Renal cortex interstitium (tissue), 11 donors: Measurements from ENCODE around the gene NACC2. TPM values are rescaled to one million over a fixed set of nuclear protein-coding genes. Genes with fewer than 3 reads are reported as not detected.
"Not testable (repeated sequence)": the region's sequence is repeated elsewhere in the genome, so short reads cannot be mapped to it uniquely, and the experiment has no call there.

ENCODE experiments used
- DNase-seq, 11 donors: peaks; one replicate each; pipeline ENCODE4 v3.0.0-alpha.2; 2013; ENCODE audit warnings: low read depth in 9 of 11, low spot score in 4 of 11; ENCODE audit errors: extremely low read depth in 1 of 11
- polyA plus RNA-seq, 3 donors: library from polyadenylated mRNA; unstranded; fragments of 120-200 nt; gene quantifications; one replicate each; pipeline ENCODE4 v1.2.1, GENCODE V29; 2013; ENCODE audit not compliant: insufficient read length in 3 of 3

NACC2 gene
- polyA plus RNA-seq, 3 donors, result 7.0 to 9.6 (median 9.4) TPM

DNA sequence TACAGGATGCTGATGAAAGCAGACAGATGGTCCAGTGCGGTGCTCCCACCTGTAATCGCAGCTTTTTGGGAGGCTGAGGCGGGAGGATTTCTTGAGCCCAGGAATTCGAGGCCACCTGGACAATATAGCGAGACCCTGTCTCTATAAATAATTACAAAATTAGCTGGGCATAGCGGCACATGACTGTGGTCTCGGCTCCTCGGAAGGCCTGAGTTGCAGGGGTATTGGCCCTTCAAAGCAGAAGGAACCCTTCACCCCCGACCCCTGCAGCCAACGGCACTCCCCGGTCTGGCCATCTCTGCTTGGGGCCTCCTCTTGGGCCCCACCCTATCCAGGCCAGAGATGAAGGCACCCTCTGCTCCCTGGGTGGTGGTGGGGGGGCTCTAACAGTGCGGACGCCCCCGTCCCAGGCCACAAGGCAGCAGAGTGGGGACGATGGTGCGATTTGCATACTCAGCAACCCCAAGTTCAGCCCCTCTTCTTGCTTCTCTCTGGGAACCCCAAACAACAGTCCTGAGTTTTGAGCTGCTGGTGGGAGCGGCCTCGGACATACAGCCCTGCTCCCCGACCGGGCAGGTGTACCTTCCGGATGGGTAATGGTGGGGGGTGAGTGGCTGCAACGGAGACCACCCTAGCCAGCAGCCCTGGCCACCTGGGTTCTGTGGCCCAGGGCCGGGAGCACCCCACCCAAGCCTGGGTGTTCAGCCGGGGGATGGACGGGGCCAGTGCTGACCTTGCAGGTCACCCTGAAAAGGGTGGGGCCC is 50.7 kb downstream of the NACC2 start:
- no peak for DNase-seq

DNA sequence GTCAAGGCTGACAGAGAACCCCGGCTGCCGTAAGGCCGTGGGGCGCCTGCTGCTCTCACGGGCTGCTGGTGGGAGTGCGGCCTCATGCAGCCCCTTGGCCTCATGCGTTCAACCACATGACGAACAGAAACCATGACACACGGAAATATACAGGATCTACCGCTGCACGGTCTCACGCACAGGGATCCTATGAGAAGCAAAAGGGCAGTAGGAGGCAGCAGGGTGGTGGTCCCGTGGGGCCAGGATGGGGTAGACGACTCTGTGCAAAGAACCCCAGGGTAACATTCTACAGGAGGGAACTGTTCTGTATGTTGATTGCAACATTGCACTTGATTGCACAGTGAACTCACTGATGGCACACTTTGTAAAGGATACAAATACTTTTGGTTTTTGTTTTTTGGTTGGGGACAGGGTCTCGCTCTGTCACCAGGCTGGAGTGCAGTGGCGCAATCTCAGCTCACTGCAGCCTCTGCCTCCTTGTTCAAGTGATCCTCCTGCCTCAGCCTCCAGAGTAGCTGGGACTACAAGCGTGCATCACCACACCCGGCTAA is 51.6 kb downstream of the NACC2 start:
- DNase-seq, result no peak

DNA sequence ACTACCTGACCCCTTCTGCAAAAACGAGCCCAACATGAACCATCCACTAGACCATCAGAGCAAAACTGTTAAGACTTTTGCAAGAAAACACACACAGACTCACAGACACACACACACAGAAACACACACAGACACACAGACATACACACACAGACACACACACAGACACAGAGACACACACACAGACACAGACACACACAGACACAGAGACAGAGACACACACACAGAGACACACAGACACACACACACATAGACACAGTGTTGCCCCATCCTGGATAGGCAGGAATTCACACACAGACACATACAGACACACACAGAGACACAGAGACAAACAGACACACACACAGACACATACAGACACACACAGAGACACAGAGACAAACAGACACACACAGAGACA is 52.5 kb downstream of the NACC2 start:
- no peak for DNase-seq

DNA sequence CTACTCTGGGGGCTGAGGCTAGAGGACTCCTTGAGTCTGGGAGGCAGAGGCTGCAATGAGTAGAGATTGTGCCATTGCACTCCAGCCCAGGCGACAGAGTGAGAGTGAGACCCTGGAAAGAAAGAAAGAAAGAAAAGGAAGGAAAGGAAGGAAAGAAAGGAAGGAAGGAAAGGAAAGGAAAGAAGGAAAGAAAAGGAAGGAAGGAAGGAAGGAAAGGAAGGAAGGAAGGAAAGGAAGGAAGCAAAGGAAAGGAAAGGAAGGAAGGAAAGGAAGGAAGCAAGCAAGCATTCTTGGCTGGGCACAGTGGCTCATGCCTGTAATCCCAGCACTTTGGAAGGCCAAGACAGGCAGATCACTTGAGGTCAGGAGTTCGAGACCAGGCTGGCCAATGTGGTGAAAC is 54.2 kb downstream of the NACC2 start:
- DNase-seq, result not testable (repeated sequence)

DNA sequence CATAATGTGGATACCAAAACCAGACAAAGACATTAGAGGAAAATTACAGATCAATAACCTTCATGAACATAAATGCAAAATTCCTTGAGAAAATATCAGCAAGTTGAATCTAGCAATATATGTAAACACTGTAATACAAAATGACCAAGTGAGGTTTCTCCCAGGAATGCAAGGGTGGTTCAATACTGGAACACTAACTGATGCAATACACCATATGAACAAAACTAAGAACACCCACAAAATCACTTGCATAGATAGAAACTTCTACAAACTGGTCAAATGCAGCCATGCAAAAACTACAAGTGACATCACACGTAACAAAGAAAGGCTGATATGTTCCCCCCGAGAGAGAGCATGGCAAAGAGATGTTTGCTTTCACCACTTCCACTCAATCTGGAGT is 55.6 kb downstream of the NACC2 start:
- no peak for DNase-seq

DNA sequence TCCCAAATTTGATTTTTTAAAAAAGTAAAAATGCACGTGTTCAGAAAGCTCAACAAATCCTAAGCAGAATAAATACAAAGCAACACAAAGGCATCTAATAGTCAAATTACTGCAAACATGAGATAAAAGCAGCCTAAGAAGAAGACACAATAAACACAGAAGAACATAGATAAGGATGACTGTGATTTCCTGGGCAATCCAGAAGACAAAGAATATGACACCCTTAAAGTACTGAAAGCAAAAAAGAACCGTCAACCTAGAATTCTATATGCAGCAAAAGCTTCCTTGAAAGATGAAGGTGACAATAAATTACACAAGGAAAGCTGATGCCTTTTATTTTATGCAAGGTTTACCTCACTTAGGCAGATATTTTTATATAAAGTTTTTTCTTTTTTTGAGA is 58.2 kb downstream of the NACC2 start:
- DNase-seq, result no peak

DNA sequence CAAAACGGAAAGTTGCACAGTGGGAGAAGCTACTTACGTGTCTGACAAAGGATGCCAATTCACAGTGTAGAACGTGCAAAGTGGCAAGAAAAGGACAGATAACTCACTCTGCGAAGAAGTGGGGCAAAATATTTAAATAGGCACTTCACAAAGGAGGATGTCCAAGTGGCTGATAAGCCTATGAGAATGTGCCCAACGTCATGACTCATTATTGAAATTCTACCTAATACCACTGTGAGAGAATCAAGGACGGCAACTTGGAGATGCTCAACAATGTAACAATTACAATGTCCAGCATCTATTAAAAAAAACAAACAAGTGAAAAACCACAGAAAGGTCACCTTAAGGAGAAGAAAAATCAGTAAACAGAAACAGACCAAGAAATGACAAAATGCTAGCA is 59.0 kb downstream of the NACC2 start:
- DNase-seq, result no peak

DNA sequence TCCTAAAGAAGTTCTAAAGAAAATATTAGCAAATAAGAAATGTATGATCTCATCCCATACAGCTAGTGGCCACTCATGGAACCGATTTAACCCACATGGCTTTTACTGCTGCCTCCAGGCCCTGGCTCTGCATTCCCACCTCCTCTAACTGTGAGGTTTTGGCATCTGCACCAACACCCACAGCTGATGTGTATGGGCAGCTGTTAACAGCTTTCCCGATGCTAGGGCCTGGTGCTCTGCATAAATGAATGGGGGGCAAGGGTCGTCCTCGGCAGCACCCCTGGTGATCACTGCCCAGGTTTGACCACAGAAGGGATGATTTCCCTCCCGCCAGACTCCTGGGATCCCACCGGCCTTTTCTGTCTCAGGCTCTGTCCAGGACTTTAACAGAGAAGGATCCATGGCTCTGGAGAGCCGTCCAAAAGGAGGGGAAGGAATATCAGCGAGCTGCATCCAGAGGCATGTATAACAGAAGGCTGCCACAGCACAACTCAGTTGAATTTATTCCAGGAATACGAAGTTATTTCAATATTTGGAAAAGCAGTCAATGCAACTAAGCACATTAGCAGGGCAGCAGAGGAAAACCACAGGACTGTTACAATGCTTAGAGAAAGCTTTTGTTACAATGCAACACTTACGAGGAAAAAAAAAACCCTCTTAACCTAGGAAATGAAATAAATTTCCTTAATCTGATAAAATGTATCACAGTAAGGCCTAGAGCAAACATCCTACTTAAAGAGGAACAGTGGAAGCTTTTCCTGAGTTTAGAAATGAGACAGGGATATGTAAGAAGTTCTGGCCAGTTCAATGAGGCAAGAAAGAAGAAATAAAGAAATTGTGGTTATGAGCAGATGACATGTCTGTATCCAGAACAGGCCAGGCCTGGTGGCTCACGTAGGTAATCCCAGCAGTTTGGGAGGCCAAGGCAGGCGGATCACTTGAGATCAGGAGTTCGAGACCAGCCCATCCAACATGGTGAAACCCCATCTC is 63.1 kb downstream of the NACC2 start:
- no peak for DNase-seq

DNA sequence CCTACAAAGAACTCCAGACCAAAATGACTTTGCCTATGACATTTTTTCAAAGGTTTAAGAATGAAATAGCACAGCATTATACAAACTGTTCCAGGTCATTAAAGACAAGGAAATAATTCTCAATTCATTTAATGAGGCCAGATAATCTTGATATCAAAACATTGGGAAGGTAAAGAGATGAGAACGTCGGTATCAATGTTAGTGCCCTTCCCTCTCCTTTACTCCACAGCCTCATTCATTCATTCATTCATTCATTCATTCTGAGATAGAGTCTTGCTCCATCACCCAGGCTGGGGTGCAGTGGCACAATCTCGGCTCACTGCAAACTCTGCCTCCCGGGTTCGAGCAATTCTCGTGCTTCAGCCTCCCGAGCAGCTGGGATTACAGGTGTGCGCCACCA is 64.0 kb downstream of the NACC2 start:
- no peak for DNase-seq

DNA sequence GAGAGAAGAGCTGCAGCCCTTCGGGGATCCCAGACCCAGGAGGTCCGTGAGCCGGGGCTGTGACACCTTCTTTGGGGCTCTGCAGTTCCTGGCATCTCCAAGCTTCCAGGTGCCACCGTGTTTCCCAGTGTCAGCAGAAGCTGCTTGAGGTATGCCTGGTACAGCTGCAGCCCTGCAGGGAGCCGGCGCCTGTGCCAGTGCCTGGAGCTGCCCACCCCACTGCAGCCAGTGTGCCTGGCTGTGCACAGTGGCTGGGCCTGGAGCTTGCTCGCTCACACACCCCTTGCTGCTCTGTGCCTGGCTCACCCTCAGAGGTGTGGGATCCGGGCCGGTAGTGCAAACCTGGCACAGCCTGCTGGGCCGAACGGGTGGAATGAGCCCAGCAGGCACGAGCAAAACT is 65.5 kb downstream of the NACC2 start:
- DNase-seq, result no peak

DNA sequence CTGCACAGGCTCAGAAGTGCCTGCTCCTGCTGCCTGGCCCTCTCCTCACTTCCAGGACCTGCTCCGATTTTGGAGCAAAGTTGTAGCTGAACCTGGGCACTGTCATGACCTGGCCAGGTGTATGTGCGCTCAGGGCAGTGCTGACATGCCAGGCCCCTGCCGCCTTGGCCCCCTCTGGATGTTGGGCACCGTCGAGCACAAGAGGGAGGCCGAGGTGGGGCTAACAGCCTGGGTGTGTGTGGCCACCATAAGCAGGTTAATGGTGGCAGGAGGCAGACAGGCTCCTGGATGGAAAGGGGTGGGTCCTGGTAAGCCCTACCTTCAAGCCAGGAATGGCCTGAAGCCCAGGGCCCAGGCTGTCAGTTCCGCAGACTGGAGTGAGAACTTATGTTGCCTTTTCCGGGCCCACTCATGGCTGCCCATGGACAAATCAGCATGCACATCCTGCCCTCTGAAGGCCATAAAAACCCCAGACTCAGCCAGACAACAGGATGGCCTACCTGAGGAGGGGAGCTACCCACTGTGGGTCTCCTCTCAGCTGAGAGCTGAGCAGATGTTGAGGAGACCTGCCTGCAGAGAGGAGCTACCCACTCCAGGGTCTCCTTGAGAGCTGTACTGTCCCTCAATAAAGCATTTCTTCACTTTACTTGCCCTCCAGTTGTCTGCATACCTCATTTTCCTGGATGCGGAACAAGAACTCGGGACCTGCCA is 66.2 kb downstream of the NACC2 start:
- DNase-seq, result no peak

DNA sequence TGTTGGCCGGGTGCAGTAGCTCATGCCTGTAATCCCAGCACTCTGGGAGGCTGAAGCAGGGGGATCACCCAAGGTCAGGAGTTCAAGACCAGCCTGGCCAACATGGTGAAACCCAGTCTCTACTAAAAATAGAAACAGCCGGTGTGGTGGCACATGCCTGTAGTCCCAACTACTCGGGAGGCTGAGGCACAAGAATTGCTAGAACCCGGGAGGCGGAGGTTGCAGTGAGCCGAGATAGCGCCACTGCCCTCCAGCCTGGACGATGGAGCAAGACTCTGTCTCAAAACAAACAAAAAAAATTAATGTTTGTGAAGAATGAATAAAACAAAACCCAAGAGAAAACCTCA is 68.2 kb downstream of the NACC2 start:
- DNase-seq, result not testable (repeated sequence)

DNA sequence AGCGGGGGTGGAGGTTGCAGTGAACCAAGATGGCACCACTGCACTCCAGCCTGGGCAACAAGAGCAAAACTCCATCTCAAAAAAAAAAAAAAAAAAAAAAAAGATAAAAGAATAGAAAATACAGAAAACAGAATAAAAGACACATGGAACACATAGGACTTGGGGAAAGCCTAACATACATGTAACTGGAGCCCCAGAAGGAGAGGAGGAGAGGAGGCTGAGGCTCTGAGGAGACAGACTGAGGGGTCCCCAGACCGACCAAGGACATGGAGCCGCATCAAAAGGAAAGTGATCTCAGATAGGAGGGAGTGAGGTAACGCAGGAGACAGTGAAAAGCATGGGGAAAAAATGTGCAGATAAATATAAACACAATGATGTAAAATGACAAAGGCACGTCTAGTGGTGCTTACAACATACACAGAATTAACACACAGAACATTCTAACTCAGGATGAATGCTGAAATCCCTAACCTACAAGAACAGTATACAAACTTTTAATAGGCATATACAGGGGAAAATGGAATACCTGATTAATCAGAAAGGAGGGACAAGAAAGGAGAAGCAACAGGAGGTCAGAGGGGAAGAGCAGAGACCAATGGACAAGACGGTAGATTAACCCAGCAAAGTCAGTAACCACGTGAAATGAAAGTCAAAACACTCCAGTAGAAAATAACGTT is 68.7 kb downstream of the NACC2 start:
- no peak for DNase-seq

DNA sequence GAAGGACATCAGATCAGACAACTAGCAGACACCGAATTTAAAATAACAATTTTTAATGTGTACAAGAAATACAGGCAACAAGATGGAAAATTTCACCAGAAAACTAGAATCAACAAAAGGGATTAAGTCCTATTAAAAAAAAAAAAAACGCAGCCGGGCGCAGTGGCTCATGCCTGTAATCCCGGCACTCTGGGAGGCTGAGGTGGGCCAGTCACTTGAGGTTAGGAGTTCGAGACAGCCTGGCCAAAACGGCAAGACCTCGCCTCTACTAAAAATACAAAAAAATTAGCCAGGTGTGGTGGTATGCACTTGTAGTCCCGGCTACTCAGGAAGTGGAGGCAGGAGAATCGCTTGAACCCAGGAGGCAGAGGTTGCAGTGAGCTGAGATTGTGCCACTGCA is 69.6 kb downstream of the NACC2 start:
- DNase-seq, result no peak

DNA sequence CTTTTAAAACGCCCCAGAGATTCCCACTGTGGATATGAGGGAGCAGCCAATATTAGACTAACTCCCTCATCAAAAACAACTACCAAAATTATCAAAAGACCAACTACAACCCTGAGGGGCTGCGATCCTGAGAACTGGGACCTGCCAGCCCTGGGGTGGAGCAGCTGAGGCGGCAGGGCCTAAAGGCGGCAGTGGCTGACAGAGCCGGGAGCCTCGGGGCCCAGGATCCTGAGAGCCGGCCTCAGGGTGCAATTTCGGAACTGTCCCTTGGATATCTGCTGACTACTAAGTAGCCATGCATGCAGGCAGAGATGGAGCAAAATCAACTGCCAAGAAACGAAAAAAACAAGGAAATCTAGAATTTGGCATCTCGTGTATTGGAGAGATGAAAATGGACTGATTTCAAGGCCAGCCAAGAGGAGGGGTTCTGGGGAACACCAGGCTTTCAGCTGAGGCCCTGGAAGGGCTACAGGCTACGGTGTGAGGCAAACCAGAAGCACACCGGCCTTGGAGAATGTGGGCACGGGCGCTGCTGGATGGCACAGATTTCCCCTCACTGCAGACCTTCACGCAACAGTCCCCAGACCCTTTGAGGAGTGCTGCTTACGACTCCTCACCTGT is 70.3 kb downstream of the NACC2 start:
- no peak for DNase-seq

DNA sequence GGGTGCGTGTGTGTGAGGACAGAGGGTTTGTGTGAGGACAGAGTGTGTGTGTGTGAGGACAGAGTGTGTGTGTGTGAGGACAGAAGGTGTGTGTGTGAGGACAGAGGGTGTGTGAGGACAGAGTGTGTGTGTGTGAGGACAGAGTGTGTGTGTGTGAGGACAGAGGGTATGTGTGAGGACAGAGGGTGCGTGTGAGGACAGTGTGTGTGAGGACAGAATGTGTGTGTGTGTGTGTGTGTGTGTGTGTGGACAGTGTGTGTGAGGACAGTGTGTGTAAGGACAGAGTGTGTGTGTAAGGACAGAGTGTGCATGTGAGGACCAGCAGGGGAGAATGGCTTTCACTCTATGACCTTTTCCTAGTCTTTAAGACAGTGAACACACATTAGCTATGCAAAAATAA is 70.8 kb downstream of the NACC2 start:
- no peak for DNase-seq

DNA sequence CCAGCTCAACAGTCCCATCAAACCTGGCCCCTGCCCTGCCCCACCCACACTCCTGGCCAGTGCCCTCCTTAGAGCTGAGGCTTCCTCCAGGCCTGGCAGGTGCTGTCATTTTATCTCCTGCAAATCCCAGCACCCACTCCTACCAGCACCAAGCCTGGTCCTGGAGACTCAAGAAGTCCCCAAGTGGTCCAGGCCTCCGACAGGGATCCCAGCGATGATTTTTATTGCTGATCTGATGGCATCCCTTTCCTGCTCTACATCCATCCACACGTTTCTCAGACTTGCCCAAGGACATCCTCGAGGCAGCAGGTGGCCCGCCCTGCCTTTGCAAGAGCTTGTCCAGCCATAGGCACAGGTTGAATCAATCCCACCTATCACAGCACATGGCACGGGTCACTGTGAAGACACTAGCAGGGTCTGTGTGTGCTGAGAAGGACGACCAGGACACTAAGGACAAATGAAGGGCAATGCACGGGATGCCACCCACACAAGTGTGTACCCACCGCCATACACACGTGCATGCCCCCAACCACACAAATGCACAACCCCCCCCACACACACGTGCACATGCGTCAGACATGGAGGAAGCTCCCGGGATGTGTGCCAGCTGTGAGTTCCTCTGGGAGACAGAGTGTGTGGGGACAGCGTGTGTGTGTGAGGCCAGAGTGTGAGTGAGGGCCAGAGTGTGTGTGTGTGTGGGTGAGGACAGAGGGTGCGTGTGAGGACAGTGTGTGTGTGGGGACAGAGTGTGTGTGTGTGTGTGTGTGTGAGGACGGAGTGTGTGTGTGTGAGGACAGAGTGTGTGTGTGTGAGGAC is 71.5 kb downstream of the NACC2 start:
- no peak for DNase-seq
